Upper lobe of left lung (tissue), 4 donors: ENCODE results near the gene POU2F3.

Experiments used
- POLR2A ChIP-seq, 4 donors: fragments of 450-650 bp; IDR thresholded peaks; one replicate each; pipeline ENCODE4 v1.5.1; 2016 to 2017; ENCODE audit warnings: antibody characterized with exemption in 4 of 4, mild to moderate bottlenecking in 2 of 4
- TF ChIP-seq, protein P1 (sequence below), 6 experiments: fragments of 450-650 bp in 4 of 6; fragments of 200-600 bp in 2 of 6; sonication (generic) in 2 of 6; IDR thresholded peaks; one replicate each; pipeline ENCODE4 v1.5.1; 2016 to 2019; ENCODE audit warnings: antibody characterized with exemption in 6 of 6

- TF ChIP-seq, protein P1, sequence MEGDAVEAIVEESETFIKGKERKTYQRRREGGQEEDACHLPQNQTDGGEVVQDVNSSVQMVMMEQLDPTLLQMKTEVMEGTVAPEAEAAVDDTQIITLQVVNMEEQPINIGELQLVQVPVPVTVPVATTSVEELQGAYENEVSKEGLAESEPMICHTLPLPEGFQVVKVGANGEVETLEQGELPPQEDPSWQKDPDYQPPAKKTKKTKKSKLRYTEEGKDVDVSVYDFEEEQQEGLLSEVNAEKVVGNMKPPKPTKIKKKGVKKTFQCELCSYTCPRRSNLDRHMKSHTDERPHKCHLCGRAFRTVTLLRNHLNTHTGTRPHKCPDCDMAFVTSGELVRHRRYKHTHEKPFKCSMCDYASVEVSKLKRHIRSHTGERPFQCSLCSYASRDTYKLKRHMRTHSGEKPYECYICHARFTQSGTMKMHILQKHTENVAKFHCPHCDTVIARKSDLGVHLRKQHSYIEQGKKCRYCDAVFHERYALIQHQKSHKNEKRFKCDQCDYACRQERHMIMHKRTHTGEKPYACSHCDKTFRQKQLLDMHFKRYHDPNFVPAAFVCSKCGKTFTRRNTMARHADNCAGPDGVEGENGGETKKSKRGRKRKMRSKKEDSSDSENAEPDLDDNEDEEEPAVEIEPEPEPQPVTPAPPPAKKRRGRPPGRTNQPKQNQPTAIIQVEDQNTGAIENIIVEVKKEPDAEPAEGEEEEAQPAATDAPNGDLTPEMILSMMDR (IDR thresholded peaks at IDR 0.05): no peak
- TF ChIP-seq POLR2A (IDR thresholded peaks at IDR 0.05): no peak
These were observed 42.6 kb upstream of the POU2F3 start for GRCh38 chr11:120197251-120197891.
